T-cell (primary cell): ENCODE data around the gene DLG2. TPM values are rescaled to one million over a fixed set of nuclear protein-coding genes. Genes with fewer than 3 reads are reported as not detected.

Experiments
- ATAC-seq, 4 experiments: fragments of 200-7000 bp in 3 of 4; fragments of 150-1000 bp in 1 of 4; cut with Tn5 transposase; replicated peaks in 1 of 4; 1 replicate in 3 of 4; 2 replicates in 1 of 4; pipeline ENCODE4 v1.10.0; 2021; ENCODE audit warnings: moderate library complexity in 3 of 4, mild to moderate bottlenecking in 2 of 4, moderate number of reproducible peaks in 1 of 4
- CTCF ChIA-PET, 2 donors: fragments of 300-600 bp; sonication (Branson Sonifier 250); formaldehyde crosslinking; loops; one replicate each; lab custom pipeline; 2022; ENCODE audit warnings: antibody characterized with exemption in 2 of 2; lab: Charles Lee
- POLR2A ChIA-PET, 2 donors: fragments of 300-600 bp; sonication (Branson Sonifier 250); formaldehyde crosslinking; loops; one replicate each; lab custom pipeline; 2022; ENCODE audit warnings: antibody characterized with exemption in 2 of 2; lab: Charles Lee
- DNase-seq, 35 experiments: peaks; one replicate each; pipeline versions ENCODE4 v3.0.0 to v3.0.0-alpha.2; 2013 to 2023
- H3K27ac ChIP-seq: one replicate; pipeline ENCODE4 v1.5.1; 2013; ENCODE audit warnings: low read length
- H3K27me3 ChIP-seq, 2 experiments: replicated peaks in 1 of 2; 1 replicate in 1 of 2; 2 replicates in 1 of 2; pipeline versions ENCODE4 v1.6.1 to v1.7.0; 2013; ENCODE audit warnings: low read length in 1 of 2, mixed read lengths in 1 of 2; ENCODE audit not compliant: control insufficient read depth in 2 of 2, insufficient read depth in 2 of 2; ENCODE audit errors: extremely low read depth in 1 of 2
- H3K36me3 ChIP-seq, 2 donors: 1 replicate in 1 of 2; 2 replicates in 1 of 2; pipeline versions ENCODE4 v1.6.1 to v1.7.0; 2013; ENCODE audit warnings: low read length in 1 of 2; ENCODE audit not compliant: control insufficient read depth in 2 of 2, insufficient read depth in 1 of 2; ENCODE audit errors: extremely low read depth in 1 of 2
- H3K4me1 ChIP-seq, 2 experiments: 1 replicate in 1 of 2; 2 replicates in 1 of 2; pipeline versions ENCODE4 v1.6.1 to v1.7.0; 2013; ENCODE audit warnings: low read length in 2 of 2, mixed read lengths in 1 of 2; ENCODE audit not compliant: insufficient read depth in 2 of 2, control insufficient read depth in 1 of 2; ENCODE audit errors: extremely low read depth in 1 of 2
- H3K4me3 ChIP-seq, 2 donors: 1 replicate in 1 of 2; 2 replicates in 1 of 2; pipeline versions ENCODE4 v1.5.1 to v1.7.0; 2013; ENCODE audit warnings: mild to moderate bottlenecking in 2 of 2, low read length in 1 of 2, moderate library complexity in 1 of 2; ENCODE audit not compliant: control insufficient read depth in 1 of 2; ENCODE audit errors: extremely low read depth in 1 of 2
- H3K9me3 ChIP-seq: 2 replicates; pipeline ENCODE4 v1.7.0; 2013
- H3K27ac Mint-ChIP-seq, 2 donors: one replicate each; pipeline ENCODE4 v1.8.0; 2020 to 2021; ENCODE audit warnings: mild to moderate bottlenecking in 2 of 2, mixed read lengths in 2 of 2
- H3K27me3 Mint-ChIP-seq, 2 donors: one replicate each; pipeline ENCODE4 v1.8.0; 2021 to 2022; ENCODE audit warnings: mixed read lengths in 2 of 2
- H3K36me3 Mint-ChIP-seq: one replicate; pipeline ENCODE4 v1.8.0; 2021; ENCODE audit warnings: mixed read lengths
- H3K4me1 Mint-ChIP-seq, 3 donors: one replicate each; pipeline ENCODE4 v1.8.0; 2020 to 2022; ENCODE audit warnings: mixed read lengths in 3 of 3, mild to moderate bottlenecking in 1 of 3
- H3K4me3 Mint-ChIP-seq, 3 donors: one replicate each; pipeline ENCODE4 v1.8.0; 2020 to 2022; ENCODE audit warnings: mild to moderate bottlenecking in 3 of 3, mixed read lengths in 3 of 3, moderate library complexity in 3 of 3
- H3K9me3 Mint-ChIP-seq, 3 donors: one replicate each; pipeline ENCODE4 v1.8.0; 2020 to 2022; ENCODE audit warnings: mixed read lengths in 3 of 3
- WGBS: methylation state at CpG from one replicate; pipeline ENCODE4 v1.1.5; 2013; ENCODE audit warnings: missing lambda C conversion rate; ENCODE audit not compliant: insufficient coverage; 5-methylcytosine and 5-hydroxymethylcytosine counted together
- total RNA-seq, 35 experiments: library from RNA in 6 of 35; stranded (reverse) in 6 of 35; fragments of 120-200 nt in 1 of 35; gene quantifications; one replicate each; pipeline versions ENCODE4 v1.2.1 to v1.2.4 and lab custom pipeline; 2013 to 2026

The DLG2 gene
- total RNA-seq, 5 donors from 2014 or later (not counting 1 experiment from before 2014, with no cell fraction given) = 2.3 to 4.1 (median 2.9) TPM

- WGBS = no CpG with 5 or more reads among the region's 3 CpGs
- DNase-seq (no peak), ATAC-seq (no peak)
- ChIA-PET CTCF (interaction anchor here in 1 of 2 donors (0.6 kb wide), 1 partner anchor 728 kb away, joined by 5 read pairs; no protein-coding TSS in a partner anchor), POLR2A (no interaction called here)
- Histone ChIP-seq H3K36me3 (no peaks in the 10 kb centered on the region), H3K27me3 (no peaks in the 10 kb centered on the region), H3K27ac (no peak overlapping the region), H3K4me3 (no peak overlapping the region), H3K4me1 (no peaks in the 10 kb centered on the region), H3K9me3 (no peaks in the 10 kb centered on the region)
- H3K36me3 Mint-ChIP-seq = no peaks in the 10 kb centered on the region
- H3K4me1 Mint-ChIP-seq = no peaks in the 10 kb centered on the region
- peaks cover 25 to 55% (median 38%) of the 10 kb centered on the region in 3 donors for H3K9me3 Mint-ChIP-seq
- no peak overlapping the region for H3K4me3 Mint-ChIP-seq
- H3K27ac Mint-ChIP-seq = no peak overlapping the region
- H3K27me3 Mint-ChIP-seq = no peaks in the 10 kb centered on the region
Observed at GRCh38 chr11:85086504-85087284, 540.5 kb downstream of the DLG2 start.

GRCh38 chr11:85076535-85077330, 550.4 kb downstream of the DLG2 start:
- Histone ChIP-seq H3K4me1 (no peaks in the 10 kb centered on the region), H3K4me3 (no peak overlapping the region), H3K36me3 (no peaks in the 10 kb centered on the region), H3K27me3 (no peaks in the 10 kb centered on the region), H3K27ac (no peak overlapping the region), H3K9me3 (no peaks in the 10 kb centered on the region)
- ATAC-seq (no peak), DNase-seq (no peak)
- Mint-ChIP-seq H3K27ac (no peak overlapping the region), H3K36me3 (no peaks in the 10 kb centered on the region), H3K4me1 (no peaks in the 10 kb centered on the region), H3K27me3 (no peaks in the 10 kb centered on the region), H3K9me3 (peaks cover 15 to 35% (median 35%) of the 10 kb centered on the region in 3 donors), H3K4me3 (no peak overlapping the region)
- ChIA-PET CTCF (no interaction called here), POLR2A (no interaction called here)
- no CpG with 5 or more reads among the region's 3 CpGs for WGBS

- Histone ChIP-seq H3K27ac (no peak overlapping the region), H3K36me3 (no peaks in the 10 kb centered on the region), H3K4me3 (no peak overlapping the region), H3K9me3 (no peaks in the 10 kb centered on the region), H3K4me1 (no peaks in the 10 kb centered on the region), H3K27me3 (no peaks in the 10 kb centered on the region)
- no peak overlapping the region for H3K27ac Mint-ChIP-seq
- H3K4me1 Mint-ChIP-seq = no peaks in the 10 kb centered on the region
- peaks cover 14 to 39% (median 27%) of the 10 kb centered on the region in 3 donors for H3K9me3 Mint-ChIP-seq
- H3K36me3 Mint-ChIP-seq = no peaks in the 10 kb centered on the region
- ATAC-seq (no peak), DNase-seq (no peak)
- no peak overlapping the region for H3K4me3 Mint-ChIP-seq
- H3K27me3 Mint-ChIP-seq = no peaks in the 10 kb centered on the region
- ChIA-PET POLR2A (interaction anchor here in 1 of 2 donors (0.7 kb wide), 1 partner anchor 11 kb away, joined by 4 read pairs; no protein-coding TSS in a partner anchor), CTCF (no interaction called here)
- no CpG with 5 or more reads among the region's 1 CpG for WGBS
Observed at GRCh38 chr11:85062659-85063058, 564.5 kb downstream of the DLG2 start.

GRCh38 chr11:85052636-85053035, 574.5 kb downstream of the DLG2 start:
- no peaks in the 10 kb centered on the region for H3K9me3 ChIP-seq
- Mint-ChIP-seq H3K36me3 (no peaks in the 10 kb centered on the region), H3K4me3 (no peak overlapping the region), H3K27ac (no peak overlapping the region), H3K9me3 (peaks cover 9 to 18% (median 15%) of the 10 kb centered on the region in 3 donors), H3K27me3 (no peaks in the 10 kb centered on the region), H3K4me1 (no peaks in the 10 kb centered on the region)
- H3K27me3 ChIP-seq = no peaks in the 10 kb centered on the region
- WGBS = 100% methylated on average over 1 of the region's 3 CpGs
- no peak for DNase-seq
- ChIA-PET POLR2A (interaction anchor here in 1 of 2 donors (0.5 kb wide), 1 partner anchor 804 kb away, joined by 3 read pairs; no protein-coding TSS in a partner anchor), CTCF (no interaction called here)
- H3K27ac ChIP-seq = no peak overlapping the region
- no peak for ATAC-seq
- no peaks in the 10 kb centered on the region for H3K36me3 ChIP-seq
- H3K4me3 ChIP-seq = no peak overlapping the region
- H3K4me1 ChIP-seq = no peaks in the 10 kb centered on the region

GRCh38 chr11:85048801-85049200, 578.3 kb downstream of the DLG2 start:
- Histone ChIP-seq H3K27me3 (no peaks in the 10 kb centered on the region), H3K4me3 (no peak overlapping the region), H3K36me3 (no peaks in the 10 kb centered on the region), H3K9me3 (no peaks in the 10 kb centered on the region), H3K27ac (no peak overlapping the region), H3K4me1 (no peaks in the 10 kb centered on the region)
- Mint-ChIP-seq H3K27me3 (no peaks in the 10 kb centered on the region), H3K4me1 (no peaks in the 10 kb centered on the region), H3K27ac (no peak overlapping the region), H3K36me3 (no peaks in the 10 kb centered on the region), H3K4me3 (no peak overlapping the region), H3K9me3 (peaks cover 9 to 24% (median 17%) of the 10 kb centered on the region in 3 donors)
- no CpG with 5 or more reads among the region's 3 CpGs for WGBS
- CTCF ChIA-PET = no interaction called here
- ATAC-seq (no peak), DNase-seq (no peak)
- POLR2A ChIA-PET = no interaction called here

GRCh38 chr11:85045716-85046115, 581.4 kb downstream of the DLG2 start:
- CTCF ChIA-PET = no interaction called here
- Mint-ChIP-seq H3K36me3 (no peaks in the 10 kb centered on the region), H3K27me3 (no peaks in the 10 kb centered on the region), H3K4me3 (no peak overlapping the region), H3K27ac (no peak overlapping the region), H3K4me1 (no peaks in the 10 kb centered on the region), H3K9me3 (peaks cover 6 to 21% (median 20%) of the 10 kb centered on the region in 3 donors)
- no peaks in the 10 kb centered on the region for H3K27me3 ChIP-seq
- no peak for DNase-seq
- no peak overlapping the region for H3K27ac ChIP-seq
- H3K9me3 ChIP-seq = no peaks in the 10 kb centered on the region
- POLR2A ChIA-PET = no interaction called here
- H3K4me1 ChIP-seq = no peaks in the 10 kb centered on the region
- no peak for ATAC-seq
- no peaks in the 10 kb centered on the region for H3K36me3 ChIP-seq
- 65% methylated on average over 2 of the region's 3 CpGs for WGBS
- H3K4me3 ChIP-seq = no peak overlapping the region
